A549 (cell line): ENCODE data around the gene PBX4. TPM values are rescaled to one million over a fixed set of nuclear protein-coding genes. Genes with fewer than 3 reads are reported as not detected.

Experiments
- ATAC-seq, 2 experiments: fragments of 200-7000 bp in 1 of 2; fragments of >200 bp in 1 of 2; cut with Nextera tagmentation in 1 of 2; cut with Tn5 transposase in 1 of 2; 3 replicates each; pipeline versions ENCODE4 v1.8.0 to v1.9.1; 2018 to 2020; ENCODE audit warnings: mild to moderate bottlenecking in 1 of 2, moderate library complexity in 1 of 2
- CTCF ChIA-PET: fragments of 300-600 bp; sonication (Branson Sonifier 250); formaldehyde crosslinking; extraction: SDS; loops from one replicate; lab custom pipeline; 2021; ENCODE audit warnings: antibody characterized with exemption, inconsistent platforms; lab: Yijun Ruan, JAX
- POLR2A ChIA-PET: fragments of 350-600 bp; formaldehyde crosslinking; extraction: SDS; loops from one replicate; lab custom pipeline; 2021; ENCODE audit warnings: antibody characterized with exemption, inconsistent platforms; lab: Yijun Ruan, JAX
- DNase-seq, 2 experiments: peaks; one replicate each; pipeline versions ENCODE4 v3.0.0 to v3.0.0-alpha.2; 2011 to 2016; ENCODE audit warnings: low read depth in 1 of 2, low spot score in 1 of 2
- FAIRE-seq: peaks from 2 replicates; lab custom pipeline; 2011; peaks lifted over from hg19 to GRCh38; lab: Jason Lieb, UNC
- H3K27ac ChIP-seq, 2 experiments: fragments of >200 bp; sonication (Bioruptor Twin); formaldehyde crosslinking; 3 replicates each; pipeline ENCODE4 v1.5.1; 2016 to 2017
- H3K4me1 ChIP-seq: fragments of >200 bp; sonication (Bioruptor Twin); formaldehyde crosslinking; 3 replicates; pipeline ENCODE4 v1.6.1; 2016
- H3K4me2 ChIP-seq: fragments of >200 bp; sonication (Bioruptor Twin); formaldehyde crosslinking; 3 replicates; pipeline ENCODE4 v1.6.1; 2016
- H3K4me3 ChIP-seq: fragments of >200 bp; sonication (Bioruptor Twin); formaldehyde crosslinking; 3 replicates; pipeline ENCODE4 v1.5.1; 2016
- H3K9me3 ChIP-seq: fragments of >200 bp; sonication (Bioruptor Twin); formaldehyde crosslinking; 3 replicates; pipeline ENCODE4 v1.6.1; 2016
- FOSB ChIP-seq: fragments of 250-450 bp; sonication (Bioruptor Pico); IDR thresholded peaks from 2 replicates; pipeline ENCODE4 v1.5.0; 2020; ENCODE audit warnings: mild to moderate bottlenecking, moderate library complexity
- FOXS1 ChIP-seq: fragments of 250-450 bp; sonication (Bioruptor Pico); IDR thresholded peaks from 2 replicates; pipeline ENCODE4 v1.5.0; 2020; ENCODE audit warnings: mild to moderate bottlenecking, moderate library complexity
- JUNB ChIP-seq: fragments of >200 bp; sonication (Bioruptor Twin); formaldehyde crosslinking; IDR thresholded peaks from 2 replicates; pipeline ENCODE4 v1.6.1; 2016
- KDM1A ChIP-seq: fragments of 200-600 bp; sonication (generic); IDR thresholded peaks from 2 replicates; pipeline ENCODE4 v1.6.1; 2016; ENCODE audit warnings: low read depth, mild to moderate bottlenecking
- MAFK ChIP-seq: fragments of 450-650 bp; IDR thresholded peaks from 2 replicates; pipeline ENCODE4 v1.6.1; 2014; ENCODE audit not compliant: partially characterized antibody
- MYC ChIP-seq: IDR thresholded peaks from 2 replicates; pipeline ENCODE4 v1.6.1; 2012; ENCODE audit warnings: mild to moderate bottlenecking, inconsistent platforms, low read length, improper control_type of control experiment, borderline replicate concordance
- NFE2L2 ChIP-seq: fragments of 150-350 bp; conservative IDR thresholded peaks from 2 replicates; pipeline ENCODE4 v1.6.1; 2014; ENCODE audit warnings: low read length
- POLR2AphosphoS2 ChIP-seq: conservative IDR thresholded peaks from 2 replicates; pipeline ENCODE4 v1.6.1; 2012; ENCODE audit warnings: low read length, improper control_type of control experiment, inconsistent platforms
- ZFP36 ChIP-seq: fragments of 450-650 bp; IDR thresholded peaks from 2 replicates; pipeline ENCODE4 v1.6.1; 2014; ENCODE audit warnings: borderline replicate concordance; ENCODE audit not compliant: partially characterized antibody
- WGBS: methylation state at CpG from one replicate; pipeline ENCODE4 v1.1.6; 2017; ENCODE audit errors: missing lambda C conversion rate; 5-methylcytosine and 5-hydroxymethylcytosine counted together
- polyA plus RNA-seq, 4 experiments: library from polyadenylated mRNA; depleted of rRNA in 3 of 4; stranded (reverse); fragments of >200 nt; fragmentation: RNase III in 1 of 4; extraction: RNeasy Plus Mini Kit Qiagen cat#74134 plus additional on column Dnase treatment in 1 of 4; gene quantifications; 2 replicates in 3 of 4; 3 replicates in 1 of 4; pipeline ENCODE4 v1.2.3, GENCODE V29; 2011 to 2017
- TF ChIP-seq, protein P1 (sequence below): fragments of >200 bp; sonication (Bioruptor Twin); formaldehyde crosslinking; IDR thresholded peaks from 2 replicates; pipeline ENCODE4 v1.6.1; 2016
- TF ChIP-seq, protein P2 (sequence below): fragments of 200-600 bp; sonication (generic); IDR thresholded peaks from 2 replicates; pipeline ENCODE4 v1.6.1; 2016; ENCODE audit warnings: antibody characterized with exemption, mild to moderate bottlenecking, moderate library complexity
- TF ChIP-seq, protein P3 (sequence below): fragments of >200 bp; sonication (Bioruptor Twin); formaldehyde crosslinking; IDR thresholded peaks from 3 replicates; pipeline ENCODE4 v1.6.1; 2016
- TF ChIP-seq, protein P4 (sequence below): IDR thresholded peaks from 2 replicates; pipeline ENCODE4 v1.6.1; 2012; ENCODE audit warnings: low read depth, borderline replicate concordance
- TF ChIP-seq, protein P5 (sequence below): fragments of 150-350 bp; IDR thresholded peaks from 2 replicates; pipeline ENCODE4 v1.6.1; 2014; ENCODE audit warnings: low read depth, mild to moderate bottlenecking, low read length
- TF ChIP-seq, protein P6 (sequence below): IDR thresholded peaks from 2 replicates; pipeline ENCODE4 v1.6.1; 2012

The PBX4 gene
- polyA plus RNA-seq, 2 of the 4 experiments (the other 2 are of a cell fraction) = 0.70 to 0.90 TPM

DNA sequence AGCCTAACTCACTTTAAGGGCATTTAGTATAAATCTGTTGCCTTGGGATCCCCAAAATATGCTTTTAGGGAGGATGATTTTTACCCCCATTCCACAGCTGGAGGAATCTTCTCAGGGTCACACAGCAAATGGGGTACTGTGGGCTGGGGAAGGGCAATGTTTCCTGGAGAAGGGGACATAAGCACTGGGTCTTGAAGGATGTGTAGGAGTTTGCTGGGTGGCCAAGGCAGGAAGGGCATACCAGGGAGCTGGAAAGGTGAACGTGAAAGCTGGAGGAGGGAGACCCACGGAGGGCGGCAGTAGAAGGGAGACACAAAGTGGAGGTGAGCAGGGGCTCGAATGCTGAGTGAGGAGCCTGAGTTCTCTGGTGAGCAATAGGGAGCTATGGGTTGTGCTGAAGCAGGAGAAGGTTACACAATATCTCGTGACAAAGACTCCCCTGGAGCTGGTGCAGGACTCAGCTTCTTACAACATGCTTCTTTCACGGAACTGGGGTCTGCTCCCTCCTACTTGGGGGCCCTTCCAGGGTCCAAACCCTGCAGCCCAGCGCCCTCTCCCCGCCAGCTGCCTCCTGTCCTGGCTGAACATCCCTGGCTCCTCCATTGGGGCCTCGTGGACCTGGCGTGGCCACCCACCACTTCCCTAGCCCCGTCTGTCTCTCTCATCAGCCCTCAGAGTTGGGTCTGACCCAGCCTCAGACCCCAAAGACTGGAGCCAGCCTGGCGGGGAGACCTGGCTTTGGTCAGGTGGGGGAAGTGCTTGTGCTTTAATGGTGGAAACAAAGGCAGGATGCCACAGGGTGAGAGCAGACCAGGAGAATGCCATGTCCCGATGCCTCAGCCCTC, 69.3 kb downstream of the PBX4 start:
- ChIA-PET POLR2A (no interaction called here), CTCF (interaction anchor here (12.3 kb wide), 1 partner anchor 19 kb away, joined by 79 read pairs; the partner anchor contains the start of gene YJEFN3)
- DNase-seq (no peak), ATAC-seq (no peak), FAIRE-seq (no peak)
- Histone ChIP-seq H3K4me1 (no peaks in the 10 kb centered on the region), H3K4me2 (no peak overlapping the region), H3K27ac (no peak overlapping the region), H3K4me3 (no peak overlapping the region), H3K9me3 (no peaks in the 10 kb centered on the region)
- TF ChIP-seq ZFP36 (peak; percentile 17), POLR2AphosphoS2 (no peak)
- 44% methylated on average over 12 of the region's 13 CpGs for WGBS

DNA sequence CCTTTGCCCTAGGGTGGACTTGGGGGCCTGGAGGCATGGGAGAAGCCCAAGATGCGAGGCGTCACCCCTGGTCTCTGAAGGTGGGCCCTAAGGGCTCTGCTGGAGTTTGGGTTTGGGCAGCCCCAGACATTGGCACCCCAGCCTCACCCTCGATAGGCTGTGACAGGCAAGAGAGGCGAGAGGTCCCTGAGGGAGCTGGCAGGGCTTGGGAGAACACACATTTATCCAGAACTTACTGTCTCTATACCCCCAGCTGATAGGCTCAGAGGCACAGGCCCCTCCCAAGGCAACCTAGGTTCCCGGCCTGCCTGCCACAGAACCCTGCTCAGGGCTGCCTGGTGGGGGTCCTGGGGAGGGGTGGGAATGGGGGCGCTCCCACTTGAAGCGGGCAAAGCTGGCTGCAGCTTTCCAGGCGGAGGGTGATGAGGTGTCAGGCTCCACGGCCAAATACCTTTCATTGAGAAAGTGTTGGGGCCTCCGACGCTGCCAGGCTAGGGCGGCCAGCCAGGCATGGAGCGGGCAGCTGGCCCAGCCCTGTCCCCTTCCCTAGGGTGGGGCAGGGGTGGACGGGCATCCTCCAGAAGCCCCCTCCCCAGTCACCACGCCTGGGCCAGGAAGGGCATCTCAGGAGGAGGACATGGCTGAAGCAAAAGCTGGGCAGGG, 70.7 kb downstream of the PBX4 start:
- no peak overlapping the region for H3K4me3 ChIP-seq
- H3K4me2 ChIP-seq = no peak overlapping the region
- TF ChIP-seq FOSB (CRISPR knock-in tag) (no peak), JUNB (no peak), MYC (no peak), ZFP36 (no peak), KDM1A (no peak), FOXS1 (CRISPR knock-in tag) (no peak), NFE2L2 (no peak), MAFK (no peak)
- TF ChIP-seq, protein P1, sequence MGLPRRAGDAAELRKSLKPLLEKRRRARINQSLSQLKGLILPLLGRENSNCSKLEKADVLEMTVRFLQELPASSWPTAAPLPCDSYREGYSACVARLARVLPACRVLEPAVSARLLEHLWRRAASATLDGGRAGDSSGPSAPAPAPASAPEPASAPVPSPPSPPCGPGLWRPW = no peak
- TF ChIP-seq, protein P2, sequence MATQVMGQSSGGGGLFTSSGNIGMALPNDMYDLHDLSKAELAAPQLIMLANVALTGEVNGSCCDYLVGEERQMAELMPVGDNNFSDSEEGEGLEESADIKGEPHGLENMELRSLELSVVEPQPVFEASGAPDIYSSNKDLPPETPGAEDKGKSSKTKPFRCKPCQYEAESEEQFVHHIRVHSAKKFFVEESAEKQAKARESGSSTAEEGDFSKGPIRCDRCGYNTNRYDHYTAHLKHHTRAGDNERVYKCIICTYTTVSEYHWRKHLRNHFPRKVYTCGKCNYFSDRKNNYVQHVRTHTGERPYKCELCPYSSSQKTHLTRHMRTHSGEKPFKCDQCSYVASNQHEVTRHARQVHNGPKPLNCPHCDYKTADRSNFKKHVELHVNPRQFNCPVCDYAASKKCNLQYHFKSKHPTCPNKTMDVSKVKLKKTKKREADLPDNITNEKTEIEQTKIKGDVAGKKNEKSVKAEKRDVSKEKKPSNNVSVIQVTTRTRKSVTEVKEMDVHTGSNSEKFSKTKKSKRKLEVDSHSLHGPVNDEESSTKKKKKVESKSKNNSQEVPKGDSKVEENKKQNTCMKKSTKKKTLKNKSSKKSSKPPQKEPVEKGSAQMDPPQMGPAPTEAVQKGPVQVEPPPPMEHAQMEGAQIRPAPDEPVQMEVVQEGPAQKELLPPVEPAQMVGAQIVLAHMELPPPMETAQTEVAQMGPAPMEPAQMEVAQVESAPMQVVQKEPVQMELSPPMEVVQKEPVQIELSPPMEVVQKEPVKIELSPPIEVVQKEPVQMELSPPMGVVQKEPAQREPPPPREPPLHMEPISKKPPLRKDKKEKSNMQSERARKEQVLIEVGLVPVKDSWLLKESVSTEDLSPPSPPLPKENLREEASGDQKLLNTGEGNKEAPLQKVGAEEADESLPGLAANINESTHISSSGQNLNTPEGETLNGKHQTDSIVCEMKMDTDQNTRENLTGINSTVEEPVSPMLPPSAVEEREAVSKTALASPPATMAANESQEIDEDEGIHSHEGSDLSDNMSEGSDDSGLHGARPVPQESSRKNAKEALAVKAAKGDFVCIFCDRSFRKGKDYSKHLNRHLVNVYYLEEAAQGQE = no peak
- TF ChIP-seq, protein P3, sequence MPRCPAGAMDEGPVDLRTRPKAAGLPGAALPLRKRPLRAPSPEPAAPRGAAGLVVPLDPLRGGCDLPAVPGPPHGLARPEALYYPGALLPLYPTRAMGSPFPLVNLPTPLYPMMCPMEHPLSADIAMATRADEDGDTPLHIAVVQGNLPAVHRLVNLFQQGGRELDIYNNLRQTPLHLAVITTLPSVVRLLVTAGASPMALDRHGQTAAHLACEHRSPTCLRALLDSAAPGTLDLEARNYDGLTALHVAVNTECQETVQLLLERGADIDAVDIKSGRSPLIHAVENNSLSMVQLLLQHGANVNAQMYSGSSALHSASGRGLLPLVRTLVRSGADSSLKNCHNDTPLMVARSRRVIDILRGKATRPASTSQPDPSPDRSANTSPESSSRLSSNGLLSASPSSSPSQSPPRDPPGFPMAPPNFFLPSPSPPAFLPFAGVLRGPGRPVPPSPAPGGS = no peak
- TF ChIP-seq, protein P4, sequence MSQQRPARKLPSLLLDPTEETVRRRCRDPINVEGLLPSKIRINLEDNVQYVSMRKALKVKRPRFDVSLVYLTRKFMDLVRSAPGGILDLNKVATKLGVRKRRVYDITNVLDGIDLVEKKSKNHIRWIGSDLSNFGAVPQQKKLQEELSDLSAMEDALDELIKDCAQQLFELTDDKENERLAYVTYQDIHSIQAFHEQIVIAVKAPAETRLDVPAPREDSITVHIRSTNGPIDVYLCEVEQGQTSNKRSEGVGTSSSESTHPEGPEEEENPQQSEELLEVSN = no peak
- TF ChIP-seq, protein P5, sequence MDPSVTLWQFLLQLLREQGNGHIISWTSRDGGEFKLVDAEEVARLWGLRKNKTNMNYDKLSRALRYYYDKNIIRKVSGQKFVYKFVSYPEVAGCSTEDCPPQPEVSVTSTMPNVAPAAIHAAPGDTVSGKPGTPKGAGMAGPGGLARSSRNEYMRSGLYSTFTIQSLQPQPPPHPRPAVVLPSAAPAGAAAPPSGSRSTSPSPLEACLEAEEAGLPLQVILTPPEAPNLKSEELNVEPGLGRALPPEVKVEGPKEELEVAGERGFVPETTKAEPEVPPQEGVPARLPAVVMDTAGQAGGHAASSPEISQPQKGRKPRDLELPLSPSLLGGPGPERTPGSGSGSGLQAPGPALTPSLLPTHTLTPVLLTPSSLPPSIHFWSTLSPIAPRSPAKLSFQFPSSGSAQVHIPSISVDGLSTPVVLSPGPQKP = no peak
- TF ChIP-seq, protein P6, sequence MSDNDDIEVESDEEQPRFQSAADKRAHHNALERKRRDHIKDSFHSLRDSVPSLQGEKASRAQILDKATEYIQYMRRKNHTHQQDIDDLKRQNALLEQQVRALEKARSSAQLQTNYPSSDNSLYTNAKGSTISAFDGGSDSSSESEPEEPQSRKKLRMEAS = no peak
- no peaks in the 10 kb centered on the region for H3K4me1 ChIP-seq
- WGBS = 17% methylated on average over 1 of the region's 15 CpGs
- H3K9me3 ChIP-seq = no peaks in the 10 kb centered on the region
- FAIRE-seq = no peak
- H3K27ac ChIP-seq = no peak overlapping the region
- POLR2A ChIA-PET = interaction anchor here (0.5 kb wide), 1 partner anchor 17 kb away, joined by 3 read pairs; no protein-coding TSS in a partner anchor
- CTCF ChIA-PET = interaction anchor here (0.8 to 12.3 kb wide), 2 partner anchors 18 to 62 kb away, joined by 3 to 79 read pairs; partner anchors contain the start of gene YJEFN3
- no peak for DNase-seq
- ATAC-seq = no peak
